Stimulated activated CD4-positive, alpha-beta T cell treated with anti-CD3 and anti-CD28 coated beads, TNF-alpha, amount 100 ng/mL, for 1 hour (primary cell): ENCODE data around the gene NFIC.
"Not testable (repeated sequence)": the region's sequence is repeated elsewhere in the genome, so short reads cannot be mapped to it uniquely, and the experiment has no call there.

Experiments
- DNase-seq, 3 donors: peaks; one replicate each; pipeline ENCODE4 v3.0.0-alpha.2; 2020; ENCODE audit warnings: low read depth in 3 of 3, low spot score in 1 of 3

The NFIC gene

DNA sequence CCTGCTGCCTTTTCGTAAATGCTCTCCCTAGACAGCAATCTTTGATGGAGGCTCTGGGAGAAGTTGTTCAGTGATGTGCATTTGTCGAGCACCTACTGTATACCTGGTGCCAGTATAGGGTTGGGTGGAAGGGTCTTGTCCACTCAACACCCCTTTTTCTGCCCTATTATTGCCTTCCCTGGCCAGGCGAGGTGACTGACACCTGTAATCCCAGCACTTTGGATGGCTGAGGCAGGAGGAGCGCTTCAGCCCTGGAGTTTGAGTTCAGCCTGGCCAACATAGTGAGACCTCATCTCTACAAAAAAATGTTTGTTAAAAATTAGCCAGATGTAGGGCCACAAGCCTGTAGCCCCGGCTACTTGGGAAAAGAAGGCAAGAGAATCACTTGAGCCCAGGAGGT lies 49.3 kb downstream of the NFIC start:
- no peak for DNase-seq

DNA sequence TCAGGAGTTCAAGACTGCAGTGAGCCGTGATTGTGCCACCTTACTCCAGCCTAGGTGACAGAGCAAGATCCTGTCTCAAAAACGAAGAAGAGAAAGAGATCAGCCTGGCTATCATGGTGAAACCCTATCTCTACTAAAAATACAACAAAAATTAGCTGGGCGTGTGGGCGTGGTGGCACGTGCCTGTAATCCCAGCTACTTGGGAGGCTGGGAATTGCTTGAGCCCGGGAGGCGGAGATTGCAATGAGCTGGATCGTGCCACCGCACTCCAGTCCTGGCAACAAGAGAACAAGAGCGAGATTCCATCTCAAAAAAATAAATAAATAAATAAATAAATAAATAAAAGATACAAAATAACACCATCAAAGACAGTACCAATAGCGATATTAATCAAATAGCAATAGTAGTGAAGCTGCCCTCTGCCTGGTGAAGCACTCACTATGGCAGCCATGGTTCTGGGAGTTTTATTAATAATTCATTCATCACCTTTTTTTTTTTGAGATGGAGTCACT lies 53.9 kb downstream of the NFIC start:
- DNase-seq, result no peak

DNA sequence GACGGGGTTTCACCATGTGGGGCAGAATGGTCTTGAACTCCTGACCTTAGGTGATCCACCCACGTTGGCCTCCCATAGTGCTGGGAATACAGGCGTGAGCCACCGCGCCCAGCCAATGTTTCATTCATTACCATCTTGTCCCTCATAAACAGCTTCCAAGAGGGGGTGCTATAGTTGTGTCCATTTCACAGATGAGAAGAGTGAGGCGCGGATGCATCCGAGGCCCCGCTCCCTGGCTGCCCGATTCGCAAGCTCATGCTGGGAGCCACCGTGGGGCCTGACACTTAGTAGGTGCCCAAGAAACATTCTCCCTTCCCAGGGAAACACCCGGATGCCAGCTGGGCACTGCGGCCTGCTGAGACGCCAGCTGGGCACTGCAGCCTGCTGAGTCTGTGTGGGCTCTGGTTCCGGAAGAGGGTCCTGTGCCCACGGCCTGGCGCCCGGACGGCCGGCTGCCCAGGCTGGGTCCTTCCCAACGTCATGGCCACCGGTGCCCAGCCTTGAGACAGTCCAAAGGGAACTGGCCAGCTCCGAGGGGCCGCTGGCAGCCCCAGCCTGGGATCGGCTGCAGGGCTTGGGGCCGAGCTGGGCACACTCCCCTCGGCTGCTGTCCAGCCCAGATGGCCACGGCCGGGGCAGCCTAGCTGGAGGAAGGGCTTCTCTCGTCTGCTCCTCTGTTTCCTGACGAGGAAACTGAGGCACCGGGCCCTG lies 54.7 kb downstream of the NFIC start:
- DNase-seq, result no peak

DNA sequence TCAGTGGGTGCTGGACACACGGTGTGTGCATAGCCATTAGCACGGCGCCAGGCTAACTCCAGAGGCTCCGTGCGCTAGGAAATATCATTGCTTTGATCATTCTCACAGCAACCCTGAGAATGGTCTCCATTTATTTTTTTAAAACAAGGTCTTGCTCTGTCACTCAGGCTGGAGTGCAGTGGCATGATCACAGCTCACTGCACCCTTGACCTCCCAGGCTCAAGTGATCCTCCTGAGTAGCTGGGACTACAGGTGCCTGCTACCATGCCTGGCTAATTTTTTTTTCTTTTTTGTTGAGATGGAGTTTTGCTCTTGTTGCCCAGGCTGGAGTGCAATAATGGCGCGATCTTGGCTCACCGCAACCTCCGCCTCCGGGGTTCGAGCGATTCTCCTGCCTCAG lies 55.3 kb downstream of the NFIC start:
- DNase-seq, result not testable (repeated sequence)

DNA sequence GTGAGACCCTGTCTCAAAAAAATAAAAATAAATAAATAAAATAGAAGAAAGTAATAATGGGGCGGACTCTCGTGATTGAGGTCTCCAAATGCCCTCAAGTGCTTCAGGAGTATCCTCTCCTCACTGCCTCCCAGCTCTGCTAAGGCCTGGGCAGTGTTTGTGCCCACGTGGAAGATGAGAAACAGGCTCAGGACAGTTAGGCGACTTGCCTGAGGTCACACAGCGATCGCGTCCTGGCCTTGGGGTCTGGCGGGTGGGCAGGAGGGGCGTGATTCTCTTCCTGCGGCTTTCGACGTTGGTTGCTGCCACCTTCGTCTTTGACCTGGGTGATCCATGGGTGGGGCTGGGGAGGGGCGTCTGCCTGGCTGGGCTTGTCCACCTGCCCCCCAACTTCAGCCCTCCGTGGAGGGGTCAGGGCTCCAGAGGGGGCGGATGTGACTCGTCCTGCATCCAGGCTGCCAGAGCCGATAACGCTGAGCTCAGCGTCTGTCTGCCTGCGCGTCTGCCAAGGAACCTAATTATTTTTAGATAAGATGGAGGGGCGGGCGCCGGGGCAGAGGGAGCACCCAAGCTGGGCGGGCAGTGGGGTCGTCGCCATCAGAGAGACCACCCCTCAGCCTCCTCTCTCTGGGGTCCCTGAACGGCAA lies 56.9 kb downstream of the NFIC start:
- DNase-seq, result no peak

DNA sequence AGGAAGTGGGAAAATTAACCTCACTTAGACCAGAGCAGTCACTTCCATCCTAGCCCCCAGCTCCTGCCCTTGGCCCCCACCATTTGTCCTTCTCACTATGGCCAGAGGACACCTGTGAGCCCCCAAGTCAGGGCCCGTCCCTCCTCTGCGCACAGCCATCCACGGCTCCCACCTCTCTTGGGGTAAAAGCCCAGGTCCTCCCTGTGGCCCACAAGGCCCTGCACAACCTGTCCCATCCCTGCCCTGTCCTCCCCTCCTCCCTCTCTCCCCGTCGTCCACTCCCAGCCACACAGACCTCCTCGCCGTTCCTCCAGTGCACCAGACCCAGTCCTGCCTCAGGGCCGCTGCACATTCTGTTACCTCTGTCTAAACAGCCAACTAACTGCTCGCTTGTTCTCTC lies 60.0 kb downstream of the NFIC start:
- no peak for DNase-seq

DNA sequence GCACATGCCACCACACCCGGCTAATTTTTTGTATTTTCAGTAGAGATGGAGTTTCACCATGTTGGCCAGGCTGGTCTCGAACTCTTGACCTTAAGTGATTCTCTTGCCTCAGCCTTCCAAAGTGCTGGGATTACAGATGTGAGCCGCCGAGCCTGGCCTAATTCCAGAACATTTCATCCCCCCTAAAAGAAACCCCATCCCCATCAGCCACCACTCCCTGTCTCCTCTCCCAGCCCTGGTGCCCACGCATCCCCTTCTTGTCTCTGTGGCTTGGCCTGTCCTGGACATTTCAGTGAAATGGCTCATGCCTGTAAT lies 63.9 kb downstream of the NFIC start:
- DNase-seq, result not testable (repeated sequence)

DNA sequence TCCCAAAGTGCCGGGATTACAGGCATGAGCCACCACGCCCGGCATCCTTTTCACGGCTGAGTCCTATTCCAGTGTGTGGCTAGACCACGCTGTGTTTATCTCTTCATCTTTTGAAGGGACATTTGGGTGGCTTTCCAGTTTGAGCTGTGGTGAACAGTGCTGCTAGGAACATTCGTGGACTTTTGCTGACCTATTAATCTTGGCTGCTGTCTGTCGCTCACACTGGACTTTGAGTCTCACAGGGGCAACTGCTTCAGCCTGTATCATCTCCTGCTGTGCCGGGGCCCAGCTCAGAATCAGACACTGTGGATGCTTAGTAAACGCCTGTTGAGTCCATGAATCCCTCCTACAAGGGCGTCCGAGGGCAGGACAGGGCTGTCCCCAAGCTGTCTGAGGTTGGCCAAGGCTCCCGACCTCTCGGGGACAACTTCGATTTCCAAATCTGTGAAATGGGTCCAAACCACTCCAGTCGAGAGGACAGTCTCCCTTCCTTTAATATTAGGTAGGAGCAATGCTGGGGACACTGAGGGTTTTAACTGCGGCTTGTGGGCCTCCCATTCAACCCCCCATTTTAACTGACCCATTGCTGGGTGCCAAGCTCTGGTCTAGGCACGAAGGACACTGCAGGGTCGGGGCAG lies 65.5 kb downstream of the NFIC start:
- no peak for DNase-seq

DNA sequence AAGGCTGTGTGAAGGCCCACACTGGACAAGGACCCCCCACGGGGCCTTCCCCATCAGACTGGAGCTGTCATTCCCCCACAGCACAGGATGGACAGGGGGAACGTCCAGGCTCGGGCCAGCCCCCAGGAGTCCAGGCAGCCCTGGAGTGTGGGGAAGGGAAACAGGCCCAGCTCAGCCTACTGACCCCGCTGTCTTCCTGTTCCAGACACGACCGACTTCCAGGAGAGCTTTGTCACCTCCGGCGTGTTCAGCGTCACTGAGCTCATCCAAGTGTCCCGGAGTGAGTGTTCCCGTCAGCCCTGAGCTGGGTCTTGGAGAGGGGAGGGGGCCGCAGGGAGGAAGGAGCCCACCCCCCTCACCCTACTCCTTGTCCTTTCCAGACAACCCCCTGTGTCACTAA lies 66.9 kb downstream of the NFIC start:
- no peak for DNase-seq

DNA sequence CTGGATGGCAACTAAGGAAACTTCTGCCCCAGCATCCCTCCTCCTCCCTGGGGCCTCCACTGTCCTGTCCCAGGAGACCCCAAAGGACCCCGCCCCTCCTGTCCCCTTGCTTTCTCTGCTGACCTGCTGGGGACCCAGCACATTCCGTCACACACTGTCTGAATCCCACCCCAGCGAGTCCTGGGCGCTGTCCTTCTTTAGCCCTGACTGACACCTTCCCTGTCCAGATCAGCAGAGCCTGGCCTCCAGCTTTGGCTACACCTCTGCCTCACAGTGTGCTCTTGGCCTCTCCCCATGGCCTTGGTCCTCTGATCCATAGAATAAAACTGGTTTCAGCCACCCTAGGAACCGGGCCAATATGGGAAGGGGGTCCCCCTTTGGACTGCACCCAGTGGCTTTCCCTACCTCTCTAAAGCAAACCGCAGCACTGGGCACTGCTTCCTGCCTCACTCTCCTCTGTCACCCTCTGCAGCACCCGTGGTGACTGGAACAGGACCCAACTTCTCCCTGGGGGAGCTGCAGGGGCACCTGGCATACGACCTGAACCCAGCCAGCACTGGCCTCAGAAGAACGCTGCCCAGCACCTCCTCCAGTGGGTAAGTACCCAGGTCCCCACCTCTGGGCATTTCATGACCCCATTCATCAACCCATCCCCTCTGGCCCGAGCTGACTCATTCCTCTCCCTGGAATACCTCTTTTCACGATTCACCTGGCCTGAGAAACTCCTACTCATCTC lies 67.6 kb downstream of the NFIC start:
- no peak for DNase-seq

DNA sequence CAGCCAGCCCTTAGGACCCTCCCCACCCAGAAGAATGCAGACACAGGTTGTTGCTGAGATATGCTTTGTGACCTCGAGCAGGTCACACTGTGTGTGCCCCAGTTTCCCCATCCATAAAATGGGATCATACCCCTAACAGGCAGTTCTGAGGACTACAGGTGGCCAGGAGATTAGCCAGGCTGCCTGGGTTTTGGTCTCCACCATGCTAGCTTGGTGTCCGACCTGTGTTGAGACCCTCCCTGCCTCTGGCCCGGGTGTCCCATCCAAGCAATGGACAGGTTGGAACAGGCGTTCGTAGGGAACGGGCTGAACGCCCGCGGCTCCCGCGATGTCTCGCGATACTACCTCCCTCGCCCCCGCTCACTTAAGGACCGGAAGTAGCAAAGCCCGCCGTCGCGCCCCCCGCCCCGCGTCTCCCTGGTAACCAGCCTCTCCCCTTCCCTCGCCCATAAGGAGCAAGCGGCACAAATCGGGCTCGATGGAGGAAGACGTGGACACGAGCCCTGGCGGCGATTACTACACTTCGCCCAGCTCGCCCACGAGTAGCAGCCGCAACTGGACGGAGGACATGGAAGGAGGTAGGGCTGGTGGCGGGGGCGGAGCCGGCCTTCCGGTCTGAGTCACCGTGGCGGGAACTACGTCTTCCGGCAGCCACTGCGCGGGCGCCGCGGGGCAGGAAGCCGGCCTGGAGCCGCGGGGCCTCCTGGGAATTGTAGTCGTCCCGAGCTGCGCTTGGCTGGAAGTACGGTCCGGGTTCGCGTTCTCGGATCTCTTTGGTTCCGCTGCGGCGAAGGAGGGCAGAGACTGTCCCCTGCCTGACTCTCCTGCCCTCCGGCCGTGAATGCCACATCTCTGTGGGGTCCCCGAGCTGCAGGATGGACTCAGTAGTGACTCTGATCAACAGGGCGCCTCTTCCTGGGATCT lies 68.5 kb downstream of the NFIC start:
- peak; percentile 86 to 93 (median 90) for DNase-seq

DNA sequence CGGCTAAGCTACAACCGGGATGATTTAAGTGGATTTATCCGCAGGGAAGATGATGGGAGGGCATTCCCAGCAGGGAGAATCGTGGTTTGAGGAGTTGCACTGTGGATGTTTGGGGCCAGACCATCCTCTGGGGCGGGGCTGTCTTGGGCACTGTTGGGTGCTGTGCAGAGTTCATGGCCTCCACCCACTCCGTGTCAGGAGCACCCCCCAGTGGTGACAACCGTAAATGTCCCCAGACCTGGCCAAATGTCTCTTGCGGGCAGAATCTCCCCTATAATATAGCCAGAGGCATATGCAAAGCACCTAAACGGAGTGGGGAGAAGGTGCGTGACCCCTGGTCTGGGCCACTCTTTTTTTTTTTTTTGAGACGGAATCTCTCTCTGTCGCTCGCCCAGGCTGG lies 73.7 kb downstream of the NFIC start:
- peak in 2 of 3 donors; percentile 28 to 37 for DNase-seq

DNA sequence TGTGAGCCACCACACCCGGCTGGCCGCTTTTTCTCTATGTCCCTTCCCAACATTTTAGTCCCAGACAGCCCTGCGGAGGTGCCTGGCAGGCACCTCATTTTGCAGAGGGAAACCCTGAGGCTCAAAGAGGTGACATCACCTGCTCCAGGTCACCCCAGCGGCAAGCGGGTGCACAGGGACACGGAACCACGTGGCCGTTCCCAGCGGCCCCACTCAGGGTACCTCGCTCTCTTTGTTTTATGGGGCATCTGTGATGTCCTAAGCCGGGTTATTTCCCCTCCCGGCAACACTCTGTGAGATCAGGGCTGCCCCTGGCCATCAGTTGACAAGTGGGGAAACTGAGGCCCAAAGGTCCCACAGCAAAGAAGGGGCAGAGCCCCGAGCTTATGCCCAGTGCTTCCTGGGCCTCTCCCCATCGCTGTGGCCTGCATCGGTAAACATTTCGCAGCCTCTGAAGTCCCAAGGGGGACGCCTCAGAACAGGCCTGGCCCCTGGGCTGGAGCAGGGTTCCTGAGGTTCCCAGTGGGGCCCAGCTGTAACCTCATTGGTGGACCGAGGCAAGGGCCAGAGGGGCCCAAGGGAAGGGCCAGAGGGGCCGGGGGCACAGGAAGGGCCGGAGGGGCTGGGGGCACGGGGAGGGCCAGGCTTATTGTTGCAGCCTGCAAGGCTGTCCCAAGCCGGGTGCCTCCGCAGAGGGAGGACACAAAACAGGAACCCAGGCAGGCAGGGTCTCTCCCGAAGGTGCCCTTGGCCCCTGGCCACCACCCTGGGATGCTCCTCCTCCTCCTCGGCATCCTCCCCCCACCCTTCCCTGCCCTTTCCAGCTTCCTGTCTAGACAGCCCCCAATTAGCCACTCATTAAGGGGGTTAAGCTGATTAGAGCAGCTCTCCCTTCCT lies 75.0 kb downstream of the NFIC start:
- no peak for DNase-seq

DNA sequence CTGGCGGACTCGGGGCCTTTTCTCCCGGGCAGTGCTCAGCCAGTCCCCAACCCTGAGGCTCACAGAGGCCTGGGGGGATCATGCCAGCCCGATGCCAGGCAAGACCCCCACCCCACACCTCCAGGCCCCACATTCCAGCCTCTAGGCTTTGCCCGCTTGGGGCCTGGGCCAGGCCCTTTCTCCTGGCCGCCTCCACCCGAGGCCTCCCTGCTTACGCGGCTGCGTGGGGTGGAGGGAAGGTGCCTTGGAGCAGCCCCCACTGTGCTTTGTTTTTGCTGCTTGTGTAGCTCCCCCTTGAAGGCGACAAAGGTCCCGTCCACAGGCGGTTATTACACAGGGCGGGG lies 75.6 kb downstream of the NFIC start:
- DNase-seq, result no peak

DNA sequence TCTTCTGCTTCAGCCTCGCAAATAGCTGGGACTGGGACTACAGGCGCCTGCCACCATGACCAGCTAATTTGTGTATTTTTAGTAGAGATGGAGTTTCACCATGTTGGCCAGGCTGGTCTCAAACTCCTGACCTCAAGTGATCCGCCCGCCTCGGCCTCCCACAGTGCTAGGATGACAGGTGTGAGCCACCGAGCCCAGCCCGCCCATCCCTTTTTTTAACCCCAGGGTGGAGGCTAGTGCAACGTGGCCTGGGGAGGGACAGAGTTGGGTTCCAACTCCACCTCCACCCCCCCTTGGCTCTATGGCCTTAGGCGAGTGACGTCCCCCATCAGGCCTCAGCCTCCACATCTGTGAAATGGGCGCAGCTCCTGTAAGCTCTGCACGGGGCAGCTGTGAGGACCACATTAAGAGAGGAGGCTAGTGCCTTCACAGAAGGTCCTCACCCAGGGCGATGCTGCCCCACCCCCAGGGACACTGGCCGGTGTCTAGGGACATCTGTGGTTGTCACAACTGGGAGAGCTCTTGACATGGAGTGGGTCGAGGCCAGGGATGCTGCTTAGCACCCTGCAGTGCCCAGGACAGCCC lies 76.2 kb downstream of the NFIC start:
- no peak for DNase-seq

DNA sequence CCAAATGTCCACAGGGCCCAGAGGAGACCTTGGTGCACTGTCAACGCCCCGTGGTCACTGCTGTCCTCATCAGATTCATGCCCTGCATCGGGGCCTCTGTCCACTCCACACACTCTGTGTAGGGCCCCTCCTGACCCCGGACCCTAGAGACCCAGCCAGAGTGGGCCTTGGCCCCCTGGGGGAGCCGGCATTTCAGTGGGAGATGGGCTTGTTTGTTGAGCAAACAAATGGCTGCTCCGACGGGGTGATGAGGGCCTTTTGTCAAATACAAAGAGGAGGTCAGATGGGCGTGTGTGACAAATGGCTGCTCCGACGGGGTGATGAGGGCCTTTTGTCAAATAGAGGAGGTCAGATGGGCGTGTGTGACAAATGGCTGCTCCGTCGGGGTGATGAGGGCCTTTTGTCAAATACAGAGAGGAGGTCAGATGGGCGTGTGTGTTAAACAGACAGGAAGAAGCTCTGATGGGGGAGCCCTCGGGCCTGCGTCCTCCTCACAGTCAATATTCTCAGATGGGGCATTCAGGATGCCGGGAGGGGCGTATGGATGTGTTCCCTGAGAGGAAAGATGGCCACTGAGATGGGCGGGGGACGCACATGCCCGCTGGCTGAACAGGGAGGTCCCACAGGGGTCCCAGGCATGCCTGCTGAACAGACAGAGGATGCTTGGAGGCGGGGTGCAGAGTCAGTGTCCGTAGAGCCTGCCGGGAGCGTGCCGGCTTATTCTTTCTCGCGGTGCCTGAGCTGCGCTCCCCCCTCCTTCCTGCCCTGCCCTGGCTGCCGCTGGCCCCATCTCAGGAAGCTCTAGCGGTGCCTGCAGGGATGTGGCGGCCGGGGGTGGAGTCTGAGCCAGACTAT lies 77.7 kb downstream of the NFIC start:
- no peak for DNase-seq

DNA sequence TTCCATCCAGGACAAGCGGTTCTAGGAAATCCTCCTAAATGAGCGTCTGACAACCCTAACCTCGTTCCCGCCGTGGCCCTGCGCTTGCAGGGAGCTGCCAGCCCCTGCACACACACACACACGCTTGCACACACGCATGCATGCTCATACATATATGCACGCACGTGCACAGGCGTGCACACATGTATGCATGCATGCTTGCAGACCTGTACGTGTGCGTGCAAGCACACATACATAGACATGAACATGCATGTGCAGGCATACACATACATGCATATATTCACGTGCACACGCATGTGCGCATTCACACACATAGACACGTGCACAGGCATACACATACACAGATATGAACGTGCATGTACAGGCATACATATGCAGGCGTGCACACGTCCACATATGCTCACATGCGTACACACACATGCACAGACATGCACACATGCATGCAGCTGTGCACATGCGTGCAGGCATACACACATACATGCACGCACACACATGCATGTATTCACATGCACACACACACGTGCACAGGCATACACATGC lies 78.4 kb downstream of the NFIC start:
- no peak for DNase-seq

DNA sequence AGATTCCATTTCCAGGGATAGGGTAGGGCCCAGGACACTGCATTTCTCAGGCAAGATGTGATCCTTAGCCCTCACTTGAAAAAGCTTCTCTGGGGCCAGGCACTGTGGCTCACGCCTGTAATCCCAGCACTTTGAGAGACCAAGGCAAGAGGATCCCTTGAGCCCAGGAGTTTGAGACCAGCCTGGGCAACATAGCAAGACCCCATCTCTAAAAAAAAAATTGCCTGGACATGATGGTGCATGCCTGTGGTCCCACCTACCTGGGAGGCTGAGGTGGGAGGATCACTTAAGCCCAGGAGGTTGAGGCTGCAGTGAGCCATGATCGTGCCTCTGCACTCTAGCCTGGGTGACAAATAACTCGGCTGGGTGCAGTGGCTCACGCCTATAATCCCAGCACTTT lies 80.3 kb downstream of the NFIC start:
- not testable (repeated sequence) for DNase-seq
